GM19193 (cell line): ENCODE data around the gene HDDC3.

Experiments
- POLR2A ChIP-seq: IDR thresholded peaks from 4 replicates; pipeline ENCODE4 v1.6.1; 2011; ENCODE audit not compliant: insufficient read depth, insufficient read length; ENCODE audit errors: extremely low read depth

The HDDC3 gene

GRCh38 chr15:90892498-90893174 lies 39.7 kb downstream of the HDDC3 start:
- TF ChIP-seq POLR2A: no peak

- TF ChIP-seq POLR2A: no peak
Measured at GRCh38 chr15:90892023-90892422, 40.3 kb downstream of the HDDC3 start.

- no peak for TF ChIP-seq POLR2A
Measured at GRCh38 chr15:90891346-90891949, 40.9 kb downstream of the HDDC3 start.

- TF ChIP-seq POLR2A: no peak
Measured at GRCh38 chr15:90890839-90891238, 41.5 kb downstream of the HDDC3 start.

GRCh38 chr15:90889736-90890456 lies 42.5 kb downstream of the HDDC3 start:
- no peak for TF ChIP-seq POLR2A

GRCh38 chr15:90889313-90889730 lies 43.0 kb downstream of the HDDC3 start:
- TF ChIP-seq POLR2A: no peak

DNA sequence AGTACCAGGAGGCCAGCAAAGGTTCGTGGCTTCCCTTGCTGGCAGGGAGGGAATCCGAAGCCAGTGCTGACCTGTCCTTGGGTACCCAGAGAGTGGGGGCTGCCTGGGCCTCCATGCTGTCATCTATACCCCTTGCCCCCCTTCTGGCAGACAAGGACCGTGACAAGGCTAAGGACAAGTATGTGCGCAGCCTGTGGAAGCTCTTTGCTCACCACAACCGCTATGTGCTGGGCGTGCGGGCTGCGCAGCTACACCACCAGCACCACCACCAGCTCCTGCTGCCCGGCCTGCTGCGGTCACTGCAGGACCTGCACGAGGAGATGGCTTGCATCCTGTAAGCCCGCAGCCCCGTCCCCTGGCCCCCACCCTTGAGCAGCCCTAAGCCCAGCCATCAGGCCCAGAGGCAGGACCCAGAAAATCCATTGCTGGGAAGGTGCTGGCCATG lies 45.3 kb downstream of the HDDC3 start:
- TF ChIP-seq POLR2A: no peak

DNA sequence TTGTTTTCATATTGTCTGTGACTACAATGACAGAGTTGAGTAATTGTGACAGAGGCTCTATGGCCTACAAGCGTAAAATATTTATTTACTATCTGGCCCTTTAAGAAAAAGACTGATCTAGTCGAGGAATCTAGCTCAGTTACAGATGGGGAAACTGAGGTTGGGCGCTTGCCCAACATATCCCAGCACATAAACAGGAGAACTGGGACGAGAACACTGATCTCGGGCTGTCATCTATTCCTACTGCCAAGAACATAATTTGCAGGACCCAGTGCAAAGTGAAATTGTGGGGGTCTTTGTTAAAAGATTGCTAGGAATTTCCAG lies 46.1 kb downstream of the HDDC3 start:
- TF ChIP-seq POLR2A: no peak

DNA sequence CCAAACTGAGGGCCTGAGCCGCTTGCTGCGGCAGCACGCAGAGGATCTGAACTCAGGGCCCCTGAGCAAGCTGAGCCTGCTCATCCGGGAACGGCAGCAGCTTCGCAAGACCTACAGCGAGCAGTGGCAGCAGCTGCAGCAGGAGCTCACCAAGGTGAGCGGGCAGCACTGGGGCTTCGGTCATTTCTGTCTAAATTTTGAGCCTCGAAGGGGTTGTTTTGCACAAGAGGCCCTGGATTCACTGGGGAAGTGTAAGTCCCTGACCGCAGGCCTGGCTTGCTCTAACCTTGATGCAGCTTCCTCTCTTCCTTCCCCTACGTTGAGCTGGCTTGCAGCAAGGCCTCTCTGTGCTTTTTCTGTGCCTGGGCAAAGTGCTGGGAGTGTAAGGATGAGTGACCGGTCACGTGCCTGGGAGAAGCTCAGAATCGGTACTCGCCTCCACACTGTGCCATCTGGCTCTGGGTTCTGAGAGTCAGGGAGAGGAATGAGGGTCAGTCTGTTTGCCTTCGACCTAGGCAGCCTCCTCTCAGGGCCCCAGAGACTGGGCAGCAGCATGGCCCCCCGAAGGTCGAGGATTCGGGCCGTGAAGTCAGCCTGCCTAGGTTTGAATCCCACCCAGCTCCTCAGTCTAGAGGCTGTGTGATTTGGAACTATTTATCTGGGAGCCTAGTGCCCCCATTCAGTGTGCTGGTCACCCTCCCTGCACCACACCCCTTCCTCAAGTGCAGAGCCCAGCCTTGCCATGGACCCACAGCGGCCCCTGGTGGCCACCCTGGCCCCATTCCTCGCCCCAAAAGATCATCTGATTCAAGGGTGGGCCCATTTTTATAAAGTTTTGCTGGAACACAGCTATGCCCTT lies 46.7 kb downstream of the HDDC3 start:
- TF ChIP-seq POLR2A: no peak

DNA sequence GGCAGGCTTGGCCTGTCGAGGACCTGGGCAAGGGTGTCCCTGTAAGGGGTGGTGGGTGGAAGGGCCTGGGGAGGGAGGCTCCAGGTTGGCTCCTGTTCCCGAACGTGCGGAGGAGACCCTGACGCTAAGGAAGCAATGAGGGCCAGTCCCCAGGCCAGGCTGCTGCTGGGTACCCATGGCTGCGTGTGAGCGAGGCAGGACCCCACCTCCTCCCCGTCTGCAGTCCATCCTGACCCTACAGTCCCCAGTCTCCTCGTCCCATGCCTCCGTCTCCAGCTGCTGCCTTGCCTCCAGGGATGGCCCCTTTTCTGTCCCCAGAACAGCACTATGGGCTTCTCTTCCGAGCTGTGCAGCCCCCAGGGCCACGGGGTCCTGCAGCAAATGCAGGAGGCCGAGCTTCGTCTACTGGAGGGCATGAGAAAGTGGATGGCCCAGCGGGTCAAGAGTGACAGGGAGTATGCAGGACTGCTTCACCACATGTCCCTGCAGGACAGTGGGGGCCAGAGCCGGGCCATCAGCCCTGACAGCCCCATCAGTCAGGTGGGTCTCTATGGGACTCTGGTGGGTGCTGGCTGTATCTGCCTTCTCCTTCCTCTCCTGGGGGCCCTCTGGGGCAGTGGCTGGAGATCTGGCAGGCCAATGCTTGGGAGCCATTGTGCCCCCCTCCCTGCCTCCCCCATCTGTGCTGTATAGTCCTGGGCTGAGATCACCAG lies 47.5 kb downstream of the HDDC3 start:
- no peak for TF ChIP-seq POLR2A

- peak; percentile 60 for TF ChIP-seq POLR2A
Measured at GRCh38 chr15:90883976-90884718, 48.2 kb downstream of the HDDC3 start, which contains the start of gene FES. TSS of gene FES (plus strand) at chr15:90884504. CDS start at chr15:90885046, 542 bp downstream.

- TF ChIP-seq POLR2A: no peak
Measured at GRCh38 chr15:90883526-90883975, 48.8 kb downstream of the HDDC3 start.

- TF ChIP-seq POLR2A: no peak
Measured at GRCh38 chr15:90882781-90883525, 49.4 kb downstream of the HDDC3 start.

DNA sequence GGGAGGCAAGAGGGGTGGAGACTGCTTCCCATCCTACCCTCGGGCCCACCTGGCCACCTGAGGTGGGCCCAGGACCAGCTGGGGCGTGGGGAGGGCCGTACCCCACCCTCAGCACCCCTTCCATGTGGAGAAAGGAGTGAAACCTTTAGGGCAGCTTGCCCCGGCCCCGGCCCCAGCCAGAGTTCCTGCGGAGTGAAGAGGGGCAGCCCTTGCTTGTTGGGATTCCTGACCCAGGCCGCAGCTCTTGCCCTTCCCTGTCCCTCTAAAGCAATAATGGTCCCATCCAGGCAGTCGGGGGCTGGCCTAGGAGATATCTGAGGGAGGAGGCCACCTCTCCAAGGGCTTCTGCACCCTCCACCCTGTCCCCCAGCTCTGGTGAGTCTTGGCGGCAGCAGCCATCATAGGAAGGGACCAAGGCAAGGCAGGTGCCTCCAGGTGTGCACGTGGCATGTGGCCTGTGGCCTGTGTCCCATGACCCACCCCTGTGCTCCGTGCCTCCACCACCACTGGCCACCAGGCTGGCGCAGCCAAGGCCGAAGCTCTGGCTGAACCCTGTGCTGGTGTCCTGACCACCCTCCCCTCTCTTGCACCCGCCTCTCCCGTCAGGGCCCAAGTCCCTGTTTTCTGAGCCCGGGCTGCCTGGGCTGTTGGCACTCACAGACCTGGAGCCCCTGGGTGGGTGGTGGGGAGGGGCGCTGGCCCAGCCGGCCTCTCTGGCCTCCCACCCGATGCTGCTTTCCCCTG lies 50.2 kb downstream of the HDDC3 start:
- TF ChIP-seq POLR2A: no peak
